Glutamatergic neuron (in vitro differentiated cells): Measurements from ENCODE around the gene PTPN23. TPM values are rescaled to one million over a fixed set of nuclear protein-coding genes. Genes with fewer than 3 reads are reported as not detected.

Source experiments
- DNase-seq: peaks from one replicate; pipeline ENCODE4 v3.0.0; 2022
- H3K27ac Mint-ChIP-seq: one replicate; pipeline ENCODE4 v1.8.0; 2020; ENCODE audit warnings: mild to moderate bottlenecking, mixed read lengths, inconsistent platforms; ENCODE audit not compliant: unreplicated experiment
- H3K27me3 Mint-ChIP-seq: one replicate; pipeline ENCODE4 v1.8.0; 2020; ENCODE audit warnings: mild to moderate bottlenecking, moderate library complexity, mixed read lengths, inconsistent platforms; ENCODE audit not compliant: unreplicated experiment
- H3K36me3 Mint-ChIP-seq: one replicate; pipeline ENCODE4 v1.8.0; 2020; ENCODE audit warnings: mild to moderate bottlenecking, mixed read lengths, inconsistent platforms; ENCODE audit not compliant: unreplicated experiment
- H3K4me1 Mint-ChIP-seq: one replicate; pipeline ENCODE4 v1.8.0; 2020; ENCODE audit warnings: mild to moderate bottlenecking, low read depth, mixed read lengths, inconsistent platforms; ENCODE audit not compliant: unreplicated experiment
- H3K4me3 Mint-ChIP-seq: one replicate; pipeline ENCODE4 v1.8.0; 2020; ENCODE audit warnings: mild to moderate bottlenecking, mixed read lengths, inconsistent platforms; ENCODE audit not compliant: unreplicated experiment
- H3K9me3 Mint-ChIP-seq: one replicate; pipeline ENCODE4 v1.8.0; 2020; ENCODE audit warnings: mild to moderate bottlenecking, moderate library complexity, mixed read lengths, inconsistent platforms; ENCODE audit not compliant: unreplicated experiment
- CTCF ChIP-seq: fragments of 200-600 bp; sonication (generic); IDR thresholded peaks from one replicate; pipeline ENCODE4 v1.5.0; 2021; ENCODE audit not compliant: partially characterized antibody, unreplicated experiment
- total RNA-seq: library from RNA; stranded (reverse); fragmentation: NEBNext Ultra II Directional; extraction: Animal tissue kit (Norgen Biotek cat#: 25700); gene quantifications from one replicate; pipeline ENCODE4 v1.2.1, GENCODE V29; 2021; ENCODE audit not compliant: unreplicated experiment

PTPN23 gene
- total RNA-seq, 1 donor from 2014 or later, result 71.0 TPM

- no peak for DNase-seq
- Mint-ChIP-seq H3K9me3 (peaks cover 2% of the 10 kb centered on the region), H3K36me3 (no peaks in the 10 kb centered on the region), H3K27ac (no peak overlapping the region), H3K4me3 (no peak overlapping the region), H3K27me3 (peaks cover 6% of the 10 kb centered on the region), H3K4me1 (no peaks in the 10 kb centered on the region)
- peak; percentile 23 for TF ChIP-seq CTCF
These were observed 9.7 kb upstream of the PTPN23 start for GRCh38 chr3:47370887-47371697.

GRCh38 chr3:47374587-47374986 is 6.2 kb upstream of the PTPN23 start:
- TF ChIP-seq CTCF, result no peak
- H3K4me1 Mint-ChIP-seq, result peaks cover under 1% of the 10 kb centered on the region
- H3K4me3 Mint-ChIP-seq, result no peak overlapping the region
- no peak for DNase-seq
- H3K9me3 Mint-ChIP-seq, result peaks cover under 1% of the 10 kb centered on the region
- H3K36me3 Mint-ChIP-seq, result no peaks in the 10 kb centered on the region
- peaks cover 4% of the 10 kb centered on the region for H3K27me3 Mint-ChIP-seq
- H3K27ac Mint-ChIP-seq, result no peak overlapping the region

- no peak for TF ChIP-seq CTCF
- no peak for DNase-seq
- no peak overlapping the region for H3K4me3 Mint-ChIP-seq
These were observed 4.4 kb upstream of the PTPN23 start for GRCh38 chr3:47376393-47376792.

GRCh38 chr3:47377186-47377585 is 3.6 kb upstream of the PTPN23 start:
- Mint-ChIP-seq H3K4me3 (no peak overlapping the region), H3K27ac (no peak overlapping the region), H3K27me3 (peaks cover 5% of the 10 kb centered on the region), H3K4me1 (peaks cover 11% of the 10 kb centered on the region), H3K9me3 (peaks cover 7% of the 10 kb centered on the region), H3K36me3 (no peaks in the 10 kb centered on the region)
- TF ChIP-seq CTCF, result no peak
- no peak for DNase-seq

More at GRCh38 chr3:47376393-47376792, 4.4 kb upstream of the PTPN23 start:
- H3K27me3 Mint-ChIP-seq, result peaks cover 6% of the 10 kb centered on the region
- H3K9me3 Mint-ChIP-seq, result peaks cover 7% of the 10 kb centered on the region
- H3K4me1 Mint-ChIP-seq, result peaks cover 7% of the 10 kb centered on the region
- no peak overlapping the region for H3K27ac Mint-ChIP-seq
- no peaks in the 10 kb centered on the region for H3K36me3 Mint-ChIP-seq

- Mint-ChIP-seq H3K27ac (no peak overlapping the region), H3K4me1 (peaks cover 17% of the 10 kb centered on the region), H3K27me3 (peaks cover 2% of the 10 kb centered on the region), H3K36me3 (no peaks in the 10 kb centered on the region), H3K4me3 (no peak overlapping the region), H3K9me3 (peaks cover 7% of the 10 kb centered on the region)
- TF ChIP-seq CTCF, result no peak
- DNase-seq, result no peak
These were observed 2.0 kb upstream of the PTPN23 start for GRCh38 chr3:47378869-47379268.
